Transverse colon (tissue), 4 donors: ENCODE measurements around the gene SYCE3. TPM values are rescaled to one million over a fixed set of nuclear protein-coding genes. Genes with fewer than 3 reads are reported as not detected.

Experiments
- DNase-seq: peaks from one replicate; pipeline ENCODE4 v3.0.0-alpha.2; 2019
- H3K27ac ChIP-seq, 4 donors: fragments of 200-600 bp; sonication (generic); 2 replicates each; pipeline ENCODE4 v1.5.1; 2016 to 2018; ENCODE audit warnings: inconsistent platforms in 4 of 4
- H3K27me3 ChIP-seq: fragments of 200-600 bp; sonication (generic); 2 replicates; pipeline ENCODE4 v1.5.1; 2017; ENCODE audit warnings: inconsistent platforms
- H3K36me3 ChIP-seq, 4 donors: fragments of 200-600 bp; sonication (generic); 2 replicates each; pipeline ENCODE4 v1.5.1; 2017 to 2019; ENCODE audit warnings: inconsistent platforms in 4 of 4
- H3K4me1 ChIP-seq, 4 donors: fragments of 200-600 bp; sonication (generic); 2 replicates each; pipeline ENCODE4 v1.5.1; 2017 to 2020; ENCODE audit warnings: inconsistent platforms in 4 of 4
- H3K4me3 ChIP-seq, 4 donors: fragments of 200-600 bp; sonication (generic); 1 replicate in 1 of 4; 2 replicates in 3 of 4; pipeline versions ENCODE4 v1.5.1 to v1.6.1; 2017 to 2019; ENCODE audit warnings: inconsistent platforms in 4 of 4
- H3K9me3 ChIP-seq, 2 donors: fragments of 200-600 bp; sonication (generic); 2 replicates each; pipeline ENCODE4 v1.5.1; 2017 to 2019; ENCODE audit warnings: inconsistent platforms in 2 of 2
- EP300 ChIP-seq: sonication (generic); formaldehyde crosslinking; IDR thresholded peaks from one replicate; pipeline ENCODE4 v1.6.1; 2017; ENCODE audit warnings: antibody characterized with exemption, low read depth
- POLR2A ChIP-seq: fragments of 450-650 bp; IDR thresholded peaks from one replicate; pipeline ENCODE4 v1.6.1; 2016; ENCODE audit warnings: antibody characterized with exemption, mild to moderate bottlenecking, moderate library complexity
- POLR2AphosphoS5 ChIP-seq, 3 donors: sonication (generic); formaldehyde crosslinking; IDR thresholded peaks; one replicate each; pipeline ENCODE4 v1.6.1; 2016; ENCODE audit warnings: antibody characterized with exemption in 3 of 3
- WGBS, 2 donors: methylation state at CpG; one replicate each; pipeline ENCODE4 v1.1.5; 2018; ENCODE audit warnings: low coverage in 1 of 2; 5-methylcytosine and 5-hydroxymethylcytosine counted together
- in situ Hi-C, 4 donors: fragments of 200-750 bp; cut with MboI; loops; one replicate each; pipeline versions ENCODE4 v1.15.0 to v1.15.1; 2017; ENCODE audit warnings: low sequenced_read_pairs in 3 of 4, low pct_ligation_motif_present in 1 of 4, low pct_unique_long_range_greater_than_20kb in 1 of 4
- intact Hi-C: fragments of 100-400 bp; cut with DNase I; formaldehyde crosslinking; loops from one replicate; pipeline ENCODE4 v1.15.1; 2023; ENCODE audit warnings: low total_unique reads
- total RNA-seq, 4 donors: library from RNA; depleted of rRNA; stranded (reverse); fragments of >200 nt; gene quantifications; one replicate each; pipeline ENCODE4 v1.1.0, GENCODE V29; 2016
- TF ChIP-seq, protein P1 (sequence below), 5 experiments: fragments of 200-600 bp in 3 of 5; fragments of 450-650 bp in 2 of 5; sonication (generic) in 3 of 5; IDR thresholded peaks; 1 replicate in 2 of 5; 2 replicates in 3 of 5; pipeline ENCODE4 v1.5.1; 2016 to 2017; ENCODE audit warnings: antibody characterized with exemption in 5 of 5, inconsistent platforms in 3 of 5, mild to moderate bottlenecking in 2 of 5, moderate library complexity in 1 of 5

Gene SYCE3
- total RNA-seq, 4 donors from 2014 or later, result not detected

DNA sequence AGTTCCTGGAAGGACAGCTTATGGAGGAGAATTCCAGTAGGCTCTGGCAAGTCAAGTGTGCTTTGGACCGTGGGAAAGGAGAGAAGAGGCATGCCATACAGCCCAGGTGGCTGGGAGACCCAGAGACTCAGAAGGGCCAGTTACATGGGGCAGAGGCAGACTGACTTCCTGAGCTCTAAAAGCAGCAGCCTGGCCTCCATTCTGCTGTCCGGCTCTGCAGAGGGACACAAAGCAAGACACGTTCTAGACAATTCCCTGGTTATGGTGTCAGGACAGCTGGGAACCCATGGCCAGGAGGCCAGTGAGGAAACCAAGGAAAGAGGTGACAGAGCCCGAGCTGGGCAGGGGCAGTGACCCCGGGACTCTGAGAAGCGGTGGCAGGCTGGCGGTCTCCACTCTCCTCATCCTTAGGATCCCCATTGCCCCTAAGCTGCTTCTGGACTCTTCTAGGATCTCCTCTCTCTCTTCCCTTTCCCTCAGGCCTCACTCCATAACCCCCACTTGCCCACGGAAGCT lies 12.8 kb upstream of the SYCE3 start:
- no peak overlapping the region for H3K27ac ChIP-seq
- no peaks in the 10 kb centered on the region for H3K36me3 ChIP-seq
- H3K4me3 ChIP-seq, result no peak overlapping the region
- 64 to 91% methylated on average over 2 to 8 of the region's 8 CpGs for WGBS, 2 donors
- no peak for DNase-seq
- peaks cover 0 to 12% (median 10%) of the 10 kb centered on the region in 4 donors for H3K4me1 ChIP-seq
- H3K9me3 ChIP-seq, result no peaks in the 10 kb centered on the region
- intact Hi-C loops (no loop called here), in situ Hi-C loops (no loop called here)
- H3K27me3 ChIP-seq, result no peaks in the 10 kb centered on the region
- no peak for TF ChIP-seq EP300
- no peak for TF ChIP-seq POLR2A

DNA sequence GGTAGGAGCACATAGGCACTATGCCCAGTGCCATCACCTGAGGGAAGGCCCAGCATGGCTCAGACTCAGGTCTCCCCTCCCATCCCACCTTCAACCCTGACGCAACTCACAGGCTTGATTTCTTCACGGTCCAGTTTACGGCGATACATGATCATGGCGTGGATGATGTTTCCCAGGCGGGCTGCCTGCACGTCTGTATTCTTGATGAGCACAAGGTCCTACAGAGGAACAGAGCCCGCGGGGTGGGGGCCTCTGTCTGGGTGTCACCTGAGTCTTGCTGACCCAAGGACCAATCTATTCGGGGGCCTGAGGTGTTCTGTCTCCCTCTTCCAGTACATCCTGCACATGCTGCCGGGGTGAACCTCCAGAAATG lies 11.7 kb upstream of the SYCE3 start:
- Histone ChIP-seq H3K27me3 (no peaks in the 10 kb centered on the region), H3K27ac (no peak overlapping the region), H3K4me1 (peaks cover 0 to 14% (median 11%) of the 10 kb centered on the region in 4 donors), H3K4me3 (no peak overlapping the region), H3K36me3 (no peaks in the 10 kb centered on the region), H3K9me3 (no peaks in the 10 kb centered on the region)
- 89 to 98% methylated on average over 6 to 11 of the region's 11 CpGs for WGBS, 2 donors
- intact Hi-C loops, result no loop called here
- in situ Hi-C loops, result no loop called here
- DNase-seq, result no peak
- TF ChIP-seq, protein P1, sequence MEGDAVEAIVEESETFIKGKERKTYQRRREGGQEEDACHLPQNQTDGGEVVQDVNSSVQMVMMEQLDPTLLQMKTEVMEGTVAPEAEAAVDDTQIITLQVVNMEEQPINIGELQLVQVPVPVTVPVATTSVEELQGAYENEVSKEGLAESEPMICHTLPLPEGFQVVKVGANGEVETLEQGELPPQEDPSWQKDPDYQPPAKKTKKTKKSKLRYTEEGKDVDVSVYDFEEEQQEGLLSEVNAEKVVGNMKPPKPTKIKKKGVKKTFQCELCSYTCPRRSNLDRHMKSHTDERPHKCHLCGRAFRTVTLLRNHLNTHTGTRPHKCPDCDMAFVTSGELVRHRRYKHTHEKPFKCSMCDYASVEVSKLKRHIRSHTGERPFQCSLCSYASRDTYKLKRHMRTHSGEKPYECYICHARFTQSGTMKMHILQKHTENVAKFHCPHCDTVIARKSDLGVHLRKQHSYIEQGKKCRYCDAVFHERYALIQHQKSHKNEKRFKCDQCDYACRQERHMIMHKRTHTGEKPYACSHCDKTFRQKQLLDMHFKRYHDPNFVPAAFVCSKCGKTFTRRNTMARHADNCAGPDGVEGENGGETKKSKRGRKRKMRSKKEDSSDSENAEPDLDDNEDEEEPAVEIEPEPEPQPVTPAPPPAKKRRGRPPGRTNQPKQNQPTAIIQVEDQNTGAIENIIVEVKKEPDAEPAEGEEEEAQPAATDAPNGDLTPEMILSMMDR (IDR thresholded peaks at IDR 0.05), result no peak

DNA sequence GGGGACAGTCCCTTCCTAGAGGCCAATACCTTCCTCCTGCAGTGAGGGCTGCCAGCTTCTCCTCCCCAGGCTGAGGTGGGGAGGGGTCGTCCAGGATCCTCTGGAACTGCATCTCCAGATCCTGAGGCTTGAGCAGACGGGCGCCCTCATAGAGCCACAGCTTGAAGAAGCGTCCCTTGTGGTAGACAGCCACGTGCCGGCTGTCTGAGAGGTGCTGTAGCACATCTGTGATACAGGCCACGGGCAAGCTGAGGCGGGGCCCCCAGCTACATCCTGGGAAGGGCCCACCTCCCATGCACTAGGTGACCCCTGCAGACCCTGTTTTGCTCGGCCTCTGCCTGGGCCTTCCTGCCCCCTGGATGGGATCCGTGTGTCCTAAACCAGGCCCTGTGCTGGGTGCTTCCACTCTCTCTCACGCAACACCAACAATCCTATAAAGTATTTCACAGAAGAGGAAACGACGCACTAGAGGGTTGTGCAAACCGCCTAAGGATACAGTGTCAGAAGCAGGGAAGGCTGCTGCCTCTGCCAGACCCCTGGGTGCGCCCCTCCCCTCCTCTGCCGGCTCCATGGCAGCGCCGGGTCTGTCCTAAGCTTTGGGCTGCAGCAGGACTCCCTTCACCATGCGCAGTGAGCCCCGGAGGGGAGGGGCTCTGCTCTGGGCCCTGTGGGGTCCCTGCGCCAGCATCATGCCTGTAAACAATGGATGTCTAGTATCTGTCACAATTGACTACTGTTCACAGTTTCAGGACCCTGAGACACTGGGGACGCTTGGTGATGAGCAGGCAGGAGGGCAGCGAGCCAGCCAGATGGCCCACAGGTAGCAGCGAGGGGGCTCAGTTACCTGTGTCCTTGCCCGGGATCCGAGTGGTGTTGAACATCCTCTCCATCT lies 11.0 kb upstream of the SYCE3 start:
- 94 to 100% methylated on average over 2 to 26 of the region's 26 CpGs for WGBS, 2 donors

DNA sequence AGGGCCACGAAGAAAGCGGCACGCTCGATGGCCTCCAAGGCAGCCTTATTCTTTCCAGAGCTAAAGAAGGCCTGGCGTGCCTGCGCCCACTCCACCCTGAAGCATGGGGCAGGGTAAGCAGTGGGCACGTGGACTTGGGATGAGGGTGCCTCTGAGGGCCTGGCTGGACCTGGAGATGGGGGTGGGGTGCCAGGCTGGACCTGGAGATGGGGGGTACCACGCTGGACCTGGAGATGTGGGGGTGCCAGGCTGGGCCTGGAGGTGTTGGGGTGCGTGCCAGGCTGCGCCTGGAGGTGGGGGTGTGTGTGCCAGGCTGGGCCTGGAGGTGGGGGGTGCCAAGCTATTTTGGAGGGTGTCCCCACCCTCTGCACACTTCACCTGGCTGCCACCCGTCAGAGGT lies 10.2 kb upstream of the SYCE3 start:
- Histone ChIP-seq H3K9me3 (no peaks in the 10 kb centered on the region), H3K36me3 (no peaks in the 10 kb centered on the region), H3K4me1 (peaks cover 0 to 14% (median 4%) of the 10 kb centered on the region in 4 donors), H3K27ac (no peak overlapping the region), H3K4me3 (no peak overlapping the region), H3K27me3 (no peaks in the 10 kb centered on the region)
- WGBS, 2 donors, result 95% methylated on average over 11 of the region's 11 CpGs; no CpG with 5 or more reads in 1 of the 2 donors
- intact Hi-C loops (no loop called here), in situ Hi-C loops (no loop called here)
- no peak for DNase-seq
- TF ChIP-seq EP300 (no peak), POLR2A (no peak), POLR2AphosphoS5 (IDR thresholded peaks at IDR 0.05) (no peak)
- TF ChIP-seq, protein P1 (IDR thresholded peaks at IDR 0.05), result no peak

More for the DNA sequence above, 11.0 kb upstream of the SYCE3 start:
- Histone ChIP-seq H3K4me1 (peaks cover 0 to 16% (median 12%) of the 10 kb centered on the region in 4 donors), H3K27me3 (no peaks in the 10 kb centered on the region), H3K4me3 (no peak overlapping the region), H3K9me3 (no peaks in the 10 kb centered on the region), H3K27ac (no peak overlapping the region), H3K36me3 (no peaks in the 10 kb centered on the region)
- no peak for DNase-seq
- in situ Hi-C loops (no loop called here), intact Hi-C loops (no loop called here)
- TF ChIP-seq POLR2AphosphoS5 (IDR thresholded peaks at IDR 0.05) (no peak), POLR2A (no peak), EP300 (no peak)
- TF ChIP-seq, protein P1 (IDR thresholded peaks at IDR 0.05), result no peak
